Measurements from ENCODE around the gene RASGEF1C.

Gene RASGEF1C

GRCh38 chr5:180197016-180197702, 11.9 kb downstream of the RASGEF1C start:
- Histone ChIP-seq H3K4me1 (ENCODE audit: insufficient read depth, low read length, poor library complexity, severe bottlenecking) (no peaks in the 10 kb centered on the region), H3K79me2 (ENCODE audit: insufficient read depth, low read length) (no peaks in the 10 kb centered on the region), H3K36me3 (ENCODE audit: insufficient read depth, low read length) (no peaks in the 10 kb centered on the region), H4K20me1 (ENCODE audit: insufficient read depth, low read length, poor library complexity, severe bottlenecking) (no peaks in the 10 kb centered on the region), H3K27me3 (ENCODE audit: insufficient read depth, low read length, poor library complexity, severe bottlenecking) (no peaks in the 10 kb centered on the region), H2AFZ (ENCODE audit: low read length) (no peak overlapping the region), H3K9ac (ENCODE audit: low read depth, low read length, poor library complexity, severe bottlenecking) (no peak overlapping the region), H3K9me2 (replicated peaks; ENCODE audit: low read depth, low read length) (no peaks in the 10 kb centered on the region), H3K4me3 (ENCODE audit: low read length, poor library complexity, severe bottlenecking) (no peak overlapping the region), H3F3A (ENCODE audit: low read depth) (no peaks in the 10 kb centered on the region), H3K4me2 (ENCODE audit: low read depth, low read length, poor library complexity, severe bottlenecking) (no peak overlapping the region), H3K9me3 (ENCODE audit: insufficient read depth, low read depth, low read length) (no peaks in the 10 kb centered on the region)
- no peak for TF ChIP-seq CTCF (conservative IDR thresholded peaks at IDR 0.05; ENCODE audit: low read length)
- TF ChIP-seq EZH2phosphoT487 (IDR thresholded peaks at IDR 0.05; ENCODE audit: borderline replicate concordance) = no peak

- no peaks in the 10 kb centered on the region for H3K9me3 ChIP-seq (ENCODE audit: insufficient read depth, low read depth, low read length)
- H3K9ac ChIP-seq (ENCODE audit: low read depth, low read length, poor library complexity, severe bottlenecking) = no peak overlapping the region
- H3K4me2 ChIP-seq (ENCODE audit: low read depth, low read length, poor library complexity, severe bottlenecking) = no peak overlapping the region
- no peaks in the 10 kb centered on the region for H3K27me3 ChIP-seq (ENCODE audit: insufficient read depth, low read length, poor library complexity, severe bottlenecking)
- H3K4me1 ChIP-seq (ENCODE audit: insufficient read depth, low read length, poor library complexity, severe bottlenecking) = no peaks in the 10 kb centered on the region
- TF ChIP-seq EZH2phosphoT487 (IDR thresholded peaks at IDR 0.05; ENCODE audit: borderline replicate concordance) (no peak), CTCF (conservative IDR thresholded peaks at IDR 0.05; ENCODE audit: low read length) (no peak)
- H3K79me2 ChIP-seq (ENCODE audit: insufficient read depth, low read length) = no peaks in the 10 kb centered on the region
- no peaks in the 10 kb centered on the region for H3F3A ChIP-seq (ENCODE audit: low read depth)
- H4K20me1 ChIP-seq (ENCODE audit: insufficient read depth, low read length, poor library complexity, severe bottlenecking) = no peaks in the 10 kb centered on the region
- no peaks in the 10 kb centered on the region for H3K9me2 ChIP-seq (replicated peaks; ENCODE audit: low read depth, low read length)
- no peak overlapping the region for H2AFZ ChIP-seq (ENCODE audit: low read length)
- no peak overlapping the region for H3K4me3 ChIP-seq (ENCODE audit: low read length, poor library complexity, severe bottlenecking)
- no peaks in the 10 kb centered on the region for H3K36me3 ChIP-seq (ENCODE audit: insufficient read depth, low read length)
These were observed 14.3 kb downstream of the RASGEF1C start for GRCh38 chr5:180194410-180195345.

- Histone ChIP-seq H3K4me2 (ENCODE audit: low read depth, low read length, poor library complexity, severe bottlenecking) (no peak overlapping the region), H4K20me1 (ENCODE audit: insufficient read depth, low read length, poor library complexity, severe bottlenecking) (no peaks in the 10 kb centered on the region), H3K27me3 (ENCODE audit: insufficient read depth, low read length, poor library complexity, severe bottlenecking) (no peaks in the 10 kb centered on the region), H3K4me3 (ENCODE audit: low read length, poor library complexity, severe bottlenecking) (no peak overlapping the region), H3K9ac (ENCODE audit: low read depth, low read length, poor library complexity, severe bottlenecking) (no peak overlapping the region), H3K79me2 (ENCODE audit: insufficient read depth, low read length) (no peaks in the 10 kb centered on the region), H3K4me1 (ENCODE audit: insufficient read depth, low read length, poor library complexity, severe bottlenecking) (no peaks in the 10 kb centered on the region), H2AFZ (ENCODE audit: low read length) (no peak overlapping the region), H3K36me3 (ENCODE audit: insufficient read depth, low read length) (no peaks in the 10 kb centered on the region), H3F3A (ENCODE audit: low read depth) (no peaks in the 10 kb centered on the region), H3K9me2 (replicated peaks; ENCODE audit: low read depth, low read length) (no peaks in the 10 kb centered on the region), H3K9me3 (ENCODE audit: insufficient read depth, low read depth, low read length) (no peaks in the 10 kb centered on the region)
- TF ChIP-seq EZH2phosphoT487 (IDR thresholded peaks at IDR 0.05; ENCODE audit: borderline replicate concordance) (no peak), CTCF (conservative IDR thresholded peaks at IDR 0.05; ENCODE audit: low read length) (no peak)
These were observed 15.1 kb downstream of the RASGEF1C start for GRCh38 chr5:180193749-180194375.
